HEK293 (cell line): Measurements from ENCODE around the gene CNPY2.

Source experiments
- BCL11A ChIP-seq: fragments of 450-650 bp; formaldehyde crosslinking; IDR thresholded peaks from 2 replicates; pipeline ENCODE4 v1.5.1; 2016; ENCODE audit warnings: low read depth, missing biosample characterization, missing genetic modification characterization
- GFI1B ChIP-seq: fragments of 450-650 bp; formaldehyde crosslinking; IDR thresholded peaks from 2 replicates; pipeline ENCODE4 v1.5.1; 2016; ENCODE audit warnings: missing biosample characterization, missing genetic modification characterization
- GLIS2 ChIP-seq: fragments of 450-650 bp; formaldehyde crosslinking; IDR thresholded peaks from 2 replicates; pipeline ENCODE4 v1.5.1; 2016; ENCODE audit warnings: missing biosample characterization, missing genetic modification characterization
- IKZF3 ChIP-seq: fragments of 450-650 bp; IDR thresholded peaks from 2 replicates; pipeline ENCODE4 v1.5.0; 2018; ENCODE audit warnings: missing biosample characterization, mild to moderate bottlenecking, missing genetic modification characterization, moderate library complexity
- INSM2 ChIP-seq: fragments of 450-650 bp; formaldehyde crosslinking; IDR thresholded peaks from 2 replicates; pipeline ENCODE4 v1.5.1; 2016; ENCODE audit warnings: missing biosample characterization, missing genetic modification characterization
- PRDM6 ChIP-seq: fragments of 450-650 bp; formaldehyde crosslinking; IDR thresholded peaks from 2 replicates; pipeline ENCODE4 v1.5.1; 2017; ENCODE audit warnings: missing biosample characterization, missing genetic modification characterization
- SCRT1 ChIP-seq: fragments of 450-650 bp; formaldehyde crosslinking; IDR thresholded peaks from 2 replicates; pipeline ENCODE4 v1.5.1; 2016; ENCODE audit warnings: missing biosample characterization, missing genetic modification characterization, borderline replicate concordance
- SETDB1 ChIP-seq: IDR thresholded peaks from one replicate; pipeline ENCODE4 v1.6.1; 2017; ENCODE audit warnings: mild to moderate bottlenecking, low read length, moderate library complexity, mixed read lengths; ENCODE audit not compliant: insufficient read length
- WT1 ChIP-seq: fragments of 450-650 bp; formaldehyde crosslinking; IDR thresholded peaks from 2 replicates; pipeline ENCODE4 v1.5.1; 2016; ENCODE audit warnings: missing biosample characterization, missing genetic modification characterization
- ZNF175 ChIP-seq: fragments of 450-650 bp; formaldehyde crosslinking; IDR thresholded peaks from 2 replicates; pipeline ENCODE4 v1.5.1; 2016; ENCODE audit warnings: missing biosample characterization, missing genetic modification characterization
- ZNF19 ChIP-seq: fragments of 450-650 bp; formaldehyde crosslinking; IDR thresholded peaks from 2 replicates; pipeline ENCODE4; 2016; ENCODE audit warnings: missing biosample characterization, missing genetic modification characterization, low read depth
- ZNF23 ChIP-seq: fragments of 450-650 bp; formaldehyde crosslinking; IDR thresholded peaks from 2 replicates; pipeline ENCODE4 v1.5.1; 2016; ENCODE audit warnings: missing biosample characterization, missing genetic modification characterization, borderline replicate concordance
- ZNF239 ChIP-seq: fragments of 450-650 bp; formaldehyde crosslinking; IDR thresholded peaks from 2 replicates; pipeline ENCODE4 v1.5.1; 2016; ENCODE audit warnings: missing biosample characterization, missing genetic modification characterization
- ZNF335 ChIP-seq: fragments of 450-650 bp; formaldehyde crosslinking; conservative IDR thresholded peaks from 2 replicates; pipeline ENCODE4 v1.5.1; 2016; ENCODE audit warnings: missing biosample characterization, missing genetic modification characterization
- ZNF48 ChIP-seq: fragments of 450-650 bp; formaldehyde crosslinking; IDR thresholded peaks from 2 replicates; pipeline ENCODE4 v1.5.1; 2016; ENCODE audit warnings: missing biosample characterization, missing genetic modification characterization
- ZNF513 ChIP-seq: fragments of 450-650 bp; IDR thresholded peaks from 2 replicates; pipeline ENCODE4 v1.5.1; 2018; ENCODE audit warnings: missing biosample characterization, missing genetic modification characterization
- ZNF514 ChIP-seq: fragments of 450-650 bp; formaldehyde crosslinking; IDR thresholded peaks from 2 replicates; pipeline ENCODE4 v1.5.1; 2016; ENCODE audit warnings: missing biosample characterization, missing genetic modification characterization
- ZNF521 ChIP-seq: fragments of 450-650 bp; formaldehyde crosslinking; IDR thresholded peaks from 2 replicates; pipeline ENCODE4 v1.5.1; 2017; ENCODE audit warnings: missing biosample characterization, mild to moderate bottlenecking, missing genetic modification characterization
- ZNF558 ChIP-seq: fragments of 450-650 bp; formaldehyde crosslinking; IDR thresholded peaks from 2 replicates; pipeline ENCODE4 v1.5.1; 2016; ENCODE audit warnings: missing biosample characterization, missing genetic modification characterization
- ZNF596 ChIP-seq: fragments of 450-650 bp; IDR thresholded peaks from 2 replicates; pipeline ENCODE4 v1.5.0; 2018; ENCODE audit warnings: missing biosample characterization, mild to moderate bottlenecking, missing genetic modification characterization, moderate library complexity
- ZNF670 ChIP-seq: fragments of 450-650 bp; formaldehyde crosslinking; IDR thresholded peaks from 2 replicates; pipeline ENCODE4 v1.5.1; 2016; ENCODE audit warnings: missing biosample characterization, missing genetic modification characterization, low read depth
- ZNF677 ChIP-seq: fragments of 450-650 bp; IDR thresholded peaks from 2 replicates; pipeline ENCODE4 v1.5.0; 2018; ENCODE audit warnings: missing biosample characterization, mild to moderate bottlenecking, missing genetic modification characterization, moderate library complexity
- ZNF830 ChIP-seq: fragments of 450-650 bp; IDR thresholded peaks from 2 replicates; pipeline ENCODE4 v1.5.0; 2018; ENCODE audit warnings: missing biosample characterization, missing genetic modification characterization, low read depth, mild to moderate bottlenecking, moderate library complexity
- ZXDB ChIP-seq: fragments of 450-650 bp; formaldehyde crosslinking; IDR thresholded peaks from 2 replicates; pipeline ENCODE4 v1.5.1; 2016; ENCODE audit warnings: missing biosample characterization, missing genetic modification characterization
- TF ChIP-seq, protein P1 (sequence below): fragments of 450-650 bp; formaldehyde crosslinking; IDR thresholded peaks from 2 replicates; pipeline ENCODE4 v1.5.1; 2016; ENCODE audit warnings: missing biosample characterization, missing genetic modification characterization
- TF ChIP-seq, protein P2 (sequence below): fragments of 450-650 bp; formaldehyde crosslinking; IDR thresholded peaks from 2 replicates; pipeline ENCODE4 v1.5.1; 2016; ENCODE audit warnings: missing biosample characterization, missing genetic modification characterization
- TF ChIP-seq, protein P3 (sequence below): fragments of 450-650 bp; formaldehyde crosslinking; IDR thresholded peaks from 2 replicates; pipeline ENCODE4 v1.5.1; 2016; ENCODE audit warnings: missing biosample characterization, missing genetic modification characterization, borderline replicate concordance

The CNPY2 gene

DNA sequence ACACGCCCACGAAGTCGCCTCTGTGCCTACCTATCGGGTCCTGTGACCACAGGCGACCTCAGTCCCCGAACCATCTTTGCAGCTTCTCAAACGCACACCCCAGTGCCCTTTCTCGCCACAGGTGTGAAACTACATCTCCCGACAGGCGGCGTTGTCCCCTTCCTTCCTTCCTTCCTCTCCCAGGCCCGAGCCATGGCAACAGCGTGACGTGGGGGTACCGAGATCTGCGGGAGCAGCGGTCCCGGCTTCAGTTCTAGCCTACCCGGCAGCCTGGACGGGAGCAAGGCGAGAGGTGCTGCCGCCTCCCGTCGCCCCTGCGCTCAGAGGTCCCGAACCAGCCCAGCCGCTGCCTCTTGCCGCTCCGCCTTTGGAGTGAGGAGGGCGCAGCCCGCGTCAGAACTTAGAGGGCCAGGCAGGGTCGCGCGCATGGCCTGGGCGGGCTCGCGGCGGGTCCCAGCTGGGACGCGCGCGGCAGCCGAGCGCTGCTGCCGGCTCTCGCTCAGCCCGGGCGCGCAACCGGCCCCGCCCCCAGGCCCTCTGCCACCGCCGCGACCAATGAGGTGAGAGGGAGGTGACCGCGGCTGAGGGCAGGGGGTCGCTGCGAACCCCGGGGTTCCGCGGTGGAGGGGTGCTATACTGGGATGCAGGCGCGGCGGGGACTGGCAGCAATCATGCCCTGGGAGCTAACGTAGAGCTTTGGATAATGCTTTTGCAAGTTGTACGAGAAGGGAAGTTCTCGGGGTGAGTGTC is 48.9 kb downstream of the CNPY2 start, which contains the start of gene COQ10A (continued):
- TF ChIP-seq, protein P1, sequence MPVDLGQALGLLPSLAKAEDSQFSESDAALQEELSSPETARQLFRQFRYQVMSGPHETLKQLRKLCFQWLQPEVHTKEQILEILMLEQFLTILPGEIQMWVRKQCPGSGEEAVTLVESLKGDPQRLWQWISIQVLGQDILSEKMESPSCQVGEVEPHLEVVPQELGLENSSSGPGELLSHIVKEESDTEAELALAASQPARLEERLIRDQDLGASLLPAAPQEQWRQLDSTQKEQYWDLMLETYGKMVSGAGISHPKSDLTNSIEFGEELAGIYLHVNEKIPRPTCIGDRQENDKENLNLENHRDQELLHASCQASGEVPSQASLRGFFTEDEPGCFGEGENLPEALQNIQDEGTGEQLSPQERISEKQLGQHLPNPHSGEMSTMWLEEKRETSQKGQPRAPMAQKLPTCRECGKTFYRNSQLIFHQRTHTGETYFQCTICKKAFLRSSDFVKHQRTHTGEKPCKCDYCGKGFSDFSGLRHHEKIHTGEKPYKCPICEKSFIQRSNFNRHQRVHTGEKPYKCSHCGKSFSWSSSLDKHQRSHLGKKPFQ (tag by site-specific recombination), result no peak
- no peak for TF ChIP-seq BCL11A (tag by site-specific recombination)
- no peak for TF ChIP-seq ZNF521 (tag by site-specific recombination)
- peak; percentile 93 for TF ChIP-seq ZXDB
- no peak for TF ChIP-seq ZNF19 (tag by site-specific recombination)
- TF ChIP-seq IKZF3 (tag by site-specific recombination), result peak; percentile 80
- no peak for TF ChIP-seq GFI1B (tag by site-specific recombination)
- no peak for TF ChIP-seq ZNF23 (tag by site-specific recombination)
- no peak for TF ChIP-seq ZNF558 (tag by site-specific recombination)
- TF ChIP-seq ZNF670 (tag by site-specific recombination), result no peak
- no peak for TF ChIP-seq ZNF239 (tag by site-specific recombination)
- TF ChIP-seq SCRT1 (tag by site-specific recombination), result peak; percentile 98
- peak; percentile 35; the same call in 1 of the 2 replicates for TF ChIP-seq WT1
- TF ChIP-seq ZNF677 (tag by site-specific recombination), result 0 out of 2 replicates have a peak, but pooled peaks have one; percentile 22
- no peak for TF ChIP-seq ZNF514
- TF ChIP-seq INSM2, result 0 out of 2 replicates have a peak, but pooled peaks have one; percentile 30
- TF ChIP-seq ZNF335 (tag by site-specific recombination), result peak; percentile 93
- TF ChIP-seq ZNF175, result no peak
- TF ChIP-seq, protein P2, sequence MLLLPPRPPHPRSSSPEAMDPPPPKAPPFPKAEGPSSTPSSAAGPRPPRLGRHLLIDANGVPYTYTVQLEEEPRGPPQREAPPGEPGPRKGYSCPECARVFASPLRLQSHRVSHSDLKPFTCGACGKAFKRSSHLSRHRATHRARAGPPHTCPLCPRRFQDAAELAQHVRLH (tag by site-specific recombination), result peak; percentile 89
- no peak for TF ChIP-seq SETDB1
- TF ChIP-seq ZNF596, result peak; percentile 43; the same call in 1 of the 2 replicates
- TF ChIP-seq ZNF830 (tag by site-specific recombination), result no peak
- TF ChIP-seq ZNF48 (tag by site-specific recombination), result no peak
- TF ChIP-seq ZNF513 (tag by site-specific recombination), result 0 out of 2 replicates have a peak, but pooled peaks have one; percentile 7
- TF ChIP-seq, protein P3, sequence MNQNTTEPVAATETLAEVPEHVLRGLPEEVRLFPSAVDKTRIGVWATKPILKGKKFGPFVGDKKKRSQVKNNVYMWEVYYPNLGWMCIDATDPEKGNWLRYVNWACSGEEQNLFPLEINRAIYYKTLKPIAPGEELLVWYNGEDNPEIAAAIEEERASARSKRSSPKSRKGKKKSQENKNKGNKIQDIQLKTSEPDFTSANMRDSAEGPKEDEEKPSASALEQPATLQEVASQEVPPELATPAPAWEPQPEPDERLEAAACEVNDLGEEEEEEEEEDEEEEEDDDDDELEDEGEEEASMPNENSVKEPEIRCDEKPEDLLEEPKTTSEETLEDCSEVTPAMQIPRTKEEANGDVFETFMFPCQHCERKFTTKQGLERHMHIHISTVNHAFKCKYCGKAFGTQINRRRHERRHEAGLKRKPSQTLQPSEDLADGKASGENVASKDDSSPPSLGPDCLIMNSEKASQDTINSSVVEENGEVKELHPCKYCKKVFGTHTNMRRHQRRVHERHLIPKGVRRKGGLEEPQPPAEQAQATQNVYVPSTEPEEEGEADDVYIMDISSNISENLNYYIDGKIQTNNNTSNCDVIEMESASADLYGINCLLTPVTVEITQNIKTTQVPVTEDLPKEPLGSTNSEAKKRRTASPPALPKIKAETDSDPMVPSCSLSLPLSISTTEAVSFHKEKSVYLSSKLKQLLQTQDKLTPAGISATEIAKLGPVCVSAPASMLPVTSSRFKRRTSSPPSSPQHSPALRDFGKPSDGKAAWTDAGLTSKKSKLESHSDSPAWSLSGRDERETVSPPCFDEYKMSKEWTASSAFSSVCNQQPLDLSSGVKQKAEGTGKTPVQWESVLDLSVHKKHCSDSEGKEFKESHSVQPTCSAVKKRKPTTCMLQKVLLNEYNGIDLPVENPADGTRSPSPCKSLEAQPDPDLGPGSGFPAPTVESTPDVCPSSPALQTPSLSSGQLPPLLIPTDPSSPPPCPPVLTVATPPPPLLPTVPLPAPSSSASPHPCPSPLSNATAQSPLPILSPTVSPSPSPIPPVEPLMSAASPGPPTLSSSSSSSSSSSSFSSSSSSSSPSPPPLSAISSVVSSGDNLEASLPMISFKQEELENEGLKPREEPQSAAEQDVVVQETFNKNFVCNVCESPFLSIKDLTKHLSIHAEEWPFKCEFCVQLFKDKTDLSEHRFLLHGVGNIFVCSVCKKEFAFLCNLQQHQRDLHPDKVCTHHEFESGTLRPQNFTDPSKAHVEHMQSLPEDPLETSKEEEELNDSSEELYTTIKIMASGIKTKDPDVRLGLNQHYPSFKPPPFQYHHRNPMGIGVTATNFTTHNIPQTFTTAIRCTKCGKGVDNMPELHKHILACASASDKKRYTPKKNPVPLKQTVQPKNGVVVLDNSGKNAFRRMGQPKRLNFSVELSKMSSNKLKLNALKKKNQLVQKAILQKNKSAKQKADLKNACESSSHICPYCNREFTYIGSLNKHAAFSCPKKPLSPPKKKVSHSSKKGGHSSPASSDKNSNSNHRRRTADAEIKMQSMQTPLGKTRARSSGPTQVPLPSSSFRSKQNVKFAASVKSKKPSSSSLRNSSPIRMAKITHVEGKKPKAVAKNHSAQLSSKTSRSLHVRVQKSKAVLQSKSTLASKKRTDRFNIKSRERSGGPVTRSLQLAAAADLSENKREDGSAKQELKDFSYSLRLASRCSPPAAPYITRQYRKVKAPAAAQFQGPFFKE (tag by site-specific recombination), result no peak
- peak; percentile 93 for TF ChIP-seq GLIS2 (tag by site-specific recombination)
- TF ChIP-seq PRDM6, result no peak; the same call in 1 of the 2 replicates
